Activated naive CD4-positive, alpha-beta T cell treated with anti-CD3 and anti-CD28 coated beads, Interleukin-2, amount 10 ng/mL, durations not matched to agents 7 days and 5 days (primary cell): Measurements from ENCODE around the gene NOC4L.
A peak's percentile ranks its signal among the peaks of the same experiment; 100 is the strongest.

ENCODE experiments used
- CTCF ChIA-PET: fragments of 350-600 bp; sonication (Branson Sonifier 250); formaldehyde crosslinking; loops from one replicate; lab custom pipeline; 2021; ENCODE audit warnings: antibody characterized with exemption; lab: Charles Lee
- DNase-seq: peaks from one replicate; pipeline ENCODE4 v3.0.0-alpha.2; 2020
- H3K27ac Mint-ChIP-seq: one replicate; pipeline ENCODE4 v1.8.0; 2021; ENCODE audit warnings: mild to moderate bottlenecking, moderate library complexity, mixed read lengths
- H3K27me3 Mint-ChIP-seq: one replicate; pipeline ENCODE4 v1.8.0; 2021; ENCODE audit warnings: mild to moderate bottlenecking, mixed read lengths
- H3K36me3 Mint-ChIP-seq: one replicate; pipeline ENCODE4 v1.8.0; 2021; ENCODE audit warnings: mixed read lengths
- H3K4me1 Mint-ChIP-seq: one replicate; pipeline ENCODE4 v1.8.0; 2021; ENCODE audit warnings: mixed read lengths
- H3K4me3 Mint-ChIP-seq: one replicate; pipeline ENCODE4 v1.8.0; 2021; ENCODE audit warnings: mild to moderate bottlenecking, moderate library complexity, mixed read lengths
- H3K9me3 Mint-ChIP-seq: one replicate; pipeline ENCODE4 v1.8.0; 2021; ENCODE audit warnings: mixed read lengths

The NOC4L gene

DNA sequence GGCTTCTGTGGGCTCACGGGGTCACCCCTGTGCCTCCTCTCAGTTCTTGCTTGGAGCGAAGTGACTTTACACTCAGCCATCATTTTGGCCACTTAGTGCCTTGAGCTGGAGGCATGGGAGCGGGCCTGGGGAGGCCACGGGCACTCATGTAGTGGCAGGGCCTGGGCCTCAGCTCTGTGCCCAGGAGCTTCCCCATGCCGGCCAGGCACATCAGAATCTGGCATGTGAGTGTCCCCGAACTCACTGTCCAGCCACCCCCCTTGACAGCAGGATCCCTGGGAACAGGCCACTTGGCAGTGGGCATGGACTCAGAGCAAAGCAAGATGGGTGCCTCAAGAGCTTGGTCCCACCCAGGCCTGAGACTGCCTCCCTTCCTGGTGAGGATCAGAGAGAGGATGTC, 29.6 kb upstream of the NOC4L start:
- Mint-ChIP-seq H3K9me3 (no peaks in the 10 kb centered on the region), H3K4me3 (no peak overlapping the region), H3K27ac (no peak overlapping the region), H3K36me3 (peaks cover 25% of the 10 kb centered on the region), H3K27me3 (no peaks in the 10 kb centered on the region), H3K4me1 (no peaks in the 10 kb centered on the region)
- CTCF ChIA-PET, result interaction anchor here (1.2 kb wide), 1 partner anchor 28 kb away, joined by 3 read pairs; no protein-coding TSS in a partner anchor
- DNase-seq, result no peak

DNA sequence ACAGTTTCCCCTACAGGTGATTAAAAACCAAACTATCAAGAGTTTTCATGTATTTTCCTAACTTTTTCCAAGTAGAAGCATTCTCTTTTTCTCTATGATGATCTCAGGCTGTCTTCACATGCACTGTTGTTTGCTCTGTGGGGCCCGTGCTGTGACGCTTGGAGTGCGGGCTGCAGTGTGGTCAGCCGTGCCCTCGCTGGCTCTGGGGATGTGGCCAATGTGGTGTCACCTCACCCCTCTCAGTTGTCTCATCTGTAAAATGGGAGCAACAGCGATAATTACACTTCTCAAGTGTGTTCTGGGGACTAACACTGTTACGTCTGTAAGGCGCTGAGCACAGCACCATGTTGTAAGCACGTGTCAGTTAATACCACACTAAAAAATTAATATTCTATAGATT, 28.8 kb upstream of the NOC4L start:
- H3K27ac Mint-ChIP-seq, result peak overlapping the region; percentile 42
- no peak for DNase-seq
- H3K27me3 Mint-ChIP-seq, result no peaks in the 10 kb centered on the region
- no peaks in the 10 kb centered on the region for H3K9me3 Mint-ChIP-seq
- CTCF ChIA-PET, result no interaction called here
- H3K36me3 Mint-ChIP-seq, result peaks cover 22% of the 10 kb centered on the region
- no peak overlapping the region for H3K4me3 Mint-ChIP-seq
- no peaks in the 10 kb centered on the region for H3K4me1 Mint-ChIP-seq

DNA sequence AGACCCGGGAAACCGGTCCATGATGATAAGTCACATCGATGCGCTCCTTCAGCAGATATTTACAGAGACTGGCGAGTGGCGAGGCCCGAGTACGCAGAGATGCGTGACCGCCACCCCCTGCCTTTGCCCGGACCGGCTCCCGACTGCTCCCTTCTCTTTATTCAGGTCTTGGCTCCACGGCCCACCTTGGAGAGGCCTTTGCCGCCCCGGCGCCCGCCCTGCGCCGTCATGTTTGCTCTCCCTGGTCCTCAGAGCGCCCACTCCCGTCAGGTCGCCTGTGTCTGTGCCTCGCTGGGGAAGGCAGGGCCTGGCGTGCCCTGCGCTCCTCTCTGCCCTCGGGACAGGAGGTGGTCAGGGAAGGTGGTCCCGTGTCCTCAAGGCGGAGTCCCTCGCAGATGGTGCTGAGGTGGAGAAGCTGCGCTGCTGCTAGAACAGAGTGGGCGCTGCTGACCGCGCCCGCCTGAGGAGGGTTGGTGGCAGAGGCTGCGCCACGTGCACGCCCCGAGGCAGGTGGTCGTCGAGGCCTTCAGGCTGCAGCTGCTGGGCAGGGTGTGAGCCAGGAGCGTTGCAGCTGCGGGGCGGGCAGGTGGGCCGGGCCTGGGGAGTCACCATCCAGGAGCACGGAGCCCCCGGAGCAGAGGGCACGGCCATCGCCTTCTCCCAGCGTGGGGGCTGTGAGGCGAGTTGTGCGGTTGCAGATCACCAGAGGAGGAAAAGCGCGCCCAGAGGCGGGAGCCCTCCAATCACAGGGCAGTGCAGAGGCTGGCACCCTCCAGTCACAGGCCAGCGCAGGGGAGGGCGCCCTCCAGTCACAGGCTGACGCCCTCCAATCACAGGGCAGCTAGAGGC, 27.3 kb upstream of the NOC4L start:
- Mint-ChIP-seq H3K36me3 (peaks cover 15% of the 10 kb centered on the region), H3K4me3 (no peak overlapping the region), H3K4me1 (no peaks in the 10 kb centered on the region), H3K27ac (no peak overlapping the region), H3K9me3 (no peaks in the 10 kb centered on the region), H3K27me3 (no peaks in the 10 kb centered on the region)
- CTCF ChIA-PET, result no interaction called here
- no peak for DNase-seq

DNA sequence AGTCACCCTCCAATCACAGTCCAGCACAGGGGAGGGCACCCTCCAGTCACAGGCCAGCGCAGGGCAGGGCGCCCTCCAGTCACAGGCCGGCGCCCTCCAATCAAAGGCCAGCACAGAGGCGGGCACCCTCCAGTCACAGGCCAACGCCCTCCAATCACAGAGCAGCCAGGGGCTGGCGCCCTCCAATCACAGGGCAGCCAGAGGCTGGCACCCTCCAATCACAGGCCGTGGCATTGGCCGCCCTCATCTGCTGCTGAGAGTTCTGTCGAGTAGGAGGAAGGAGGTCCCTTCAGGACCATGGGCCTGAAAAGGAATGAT, 26.7 kb upstream of the NOC4L start:
- no peaks in the 10 kb centered on the region for H3K4me1 Mint-ChIP-seq
- CTCF ChIA-PET, result no interaction called here

DNA sequence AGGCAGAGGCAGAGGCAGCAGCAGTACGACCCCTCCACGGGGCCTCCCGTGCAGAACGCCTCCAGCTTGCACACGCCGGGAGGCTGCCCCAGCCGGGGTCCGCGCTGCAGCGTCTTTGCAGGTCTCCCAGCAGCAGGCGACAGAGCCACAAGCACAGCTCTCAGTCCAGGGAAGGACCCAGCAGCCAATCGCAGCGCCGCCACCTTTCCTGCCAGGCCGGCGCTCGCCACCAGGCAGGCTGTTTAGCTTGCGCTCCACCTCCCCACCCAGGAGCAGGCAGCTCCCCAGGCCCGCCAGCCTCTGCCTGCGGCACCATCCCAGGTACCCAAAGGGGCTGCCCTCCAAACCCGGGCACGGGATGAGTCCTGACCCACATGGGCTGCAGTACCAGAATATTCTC, 25.4 kb upstream of the NOC4L start:
- no peak overlapping the region for H3K27ac Mint-ChIP-seq
- no peak overlapping the region for H3K4me3 Mint-ChIP-seq
- CTCF ChIA-PET, result no interaction called here
- no peak for DNase-seq
- H3K9me3 Mint-ChIP-seq, result no peaks in the 10 kb centered on the region
- H3K4me1 Mint-ChIP-seq, result no peaks in the 10 kb centered on the region
- H3K36me3 Mint-ChIP-seq, result peaks cover 18% of the 10 kb centered on the region
- H3K27me3 Mint-ChIP-seq, result no peaks in the 10 kb centered on the region

More for the DNA sequence above, 26.7 kb upstream of the NOC4L start:
- Mint-ChIP-seq H3K4me3 (no peak overlapping the region), H3K27me3 (no peaks in the 10 kb centered on the region), H3K36me3 (peaks cover 15% of the 10 kb centered on the region), H3K9me3 (no peaks in the 10 kb centered on the region), H3K27ac (no peak overlapping the region)
- no peak for DNase-seq

DNA sequence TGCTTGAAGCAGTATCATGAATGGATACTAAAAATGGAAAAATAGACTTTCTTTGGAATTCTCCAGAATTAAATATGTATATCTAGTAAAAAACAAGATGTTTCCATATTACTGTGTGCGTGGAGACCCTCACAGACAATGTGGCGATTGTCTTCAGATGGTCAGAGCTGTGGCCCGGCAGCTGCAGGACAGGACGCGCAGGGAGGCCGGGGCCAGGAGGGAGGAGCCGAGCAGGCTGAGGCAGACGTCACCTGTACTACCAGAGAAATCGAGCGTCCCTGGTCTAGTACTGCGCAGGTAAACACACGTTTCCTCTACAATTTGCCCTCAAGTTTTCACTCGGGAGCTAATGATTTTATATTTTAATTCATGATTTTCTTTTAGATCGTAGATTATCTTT, 23.0 kb upstream of the NOC4L start:
- Mint-ChIP-seq H3K4me3 (no peak overlapping the region), H3K36me3 (peaks cover 23% of the 10 kb centered on the region), H3K27me3 (no peaks in the 10 kb centered on the region), H3K27ac (no peak overlapping the region), H3K4me1 (no peaks in the 10 kb centered on the region), H3K9me3 (no peaks in the 10 kb centered on the region)
- no peak for DNase-seq
- CTCF ChIA-PET, result no interaction called here

GRCh38 chr12:132123970-132124765, 20.1 kb upstream of the NOC4L start:
- no peaks in the 10 kb centered on the region for H3K4me1 Mint-ChIP-seq
- peaks cover 45% of the 10 kb centered on the region for H3K36me3 Mint-ChIP-seq

GRCh38 chr12:132124766-132125425, 19.4 kb upstream of the NOC4L start:
- Mint-ChIP-seq H3K27ac (peak overlapping the region; percentile 11), H3K36me3 (peaks cover 48% of the 10 kb centered on the region), H3K27me3 (no peaks in the 10 kb centered on the region), H3K4me1 (no peaks in the 10 kb centered on the region), H3K9me3 (peaks cover 10% of the 10 kb centered on the region), H3K4me3 (no peak overlapping the region)
- CTCF ChIA-PET, result no interaction called here
- no peak for DNase-seq

More at GRCh38 chr12:132123970-132124765, 20.1 kb upstream of the NOC4L start:
- Mint-ChIP-seq H3K27me3 (no peaks in the 10 kb centered on the region), H3K4me3 (no peak overlapping the region), H3K27ac (peak overlapping the region; percentile 11), H3K9me3 (peaks cover 10% of the 10 kb centered on the region)
- CTCF ChIA-PET, result no interaction called here
- DNase-seq, result no peak

GRCh38 chr12:132125736-132126135, 18.5 kb upstream of the NOC4L start:
- Mint-ChIP-seq H3K36me3 (peaks cover 46% of the 10 kb centered on the region), H3K27me3 (no peaks in the 10 kb centered on the region), H3K27ac (no peak overlapping the region), H3K4me1 (no peaks in the 10 kb centered on the region), H3K4me3 (no peak overlapping the region), H3K9me3 (peaks cover 10% of the 10 kb centered on the region)
- CTCF ChIA-PET, result no interaction called here
- no peak for DNase-seq

- H3K4me3 Mint-ChIP-seq, result no peak overlapping the region
- H3K27ac Mint-ChIP-seq, result no peak overlapping the region
- CTCF ChIA-PET, result no interaction called here
- no peaks in the 10 kb centered on the region for H3K27me3 Mint-ChIP-seq
- H3K36me3 Mint-ChIP-seq, result peaks cover 47% of the 10 kb centered on the region
- H3K9me3 Mint-ChIP-seq, result peaks cover 10% of the 10 kb centered on the region
- no peaks in the 10 kb centered on the region for H3K4me1 Mint-ChIP-seq
- no peak for DNase-seq
Observed at GRCh38 chr12:132127041-132127440, 17.2 kb upstream of the NOC4L start.

DNA sequence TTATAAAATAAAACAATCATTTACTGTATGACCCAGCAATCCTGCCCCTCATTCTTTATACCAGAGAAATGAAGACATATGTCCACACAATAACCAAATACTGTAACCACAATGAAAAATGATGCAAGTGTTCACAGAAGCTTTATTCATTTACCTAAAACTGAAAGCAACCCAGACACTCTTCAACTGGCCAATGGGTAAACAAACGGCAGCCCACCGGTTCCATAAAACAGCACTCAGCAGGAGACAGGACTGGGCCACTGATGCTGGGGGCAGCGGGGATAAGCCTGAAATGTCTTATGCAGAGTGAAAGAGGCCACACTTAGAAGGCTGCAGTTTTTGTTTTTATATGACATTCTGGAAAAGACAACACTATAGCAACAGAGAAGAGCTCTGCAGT, 15.2 kb upstream of the NOC4L start:
- Mint-ChIP-seq H3K9me3 (peaks cover 10% of the 10 kb centered on the region), H3K36me3 (peaks cover 44% of the 10 kb centered on the region), H3K27ac (no peak overlapping the region), H3K4me1 (no peaks in the 10 kb centered on the region), H3K27me3 (no peaks in the 10 kb centered on the region), H3K4me3 (no peak overlapping the region)
- DNase-seq, result no peak
- CTCF ChIA-PET, result no interaction called here

GRCh38 chr12:132130690-132131089, 13.6 kb upstream of the NOC4L start:
- H3K27me3 Mint-ChIP-seq, result no peaks in the 10 kb centered on the region
- H3K9me3 Mint-ChIP-seq, result peaks cover 10% of the 10 kb centered on the region
- no peak for DNase-seq
- CTCF ChIA-PET, result no interaction called here
- H3K27ac Mint-ChIP-seq, result no peak overlapping the region
- no peaks in the 10 kb centered on the region for H3K4me1 Mint-ChIP-seq
- no peak overlapping the region for H3K4me3 Mint-ChIP-seq
- H3K36me3 Mint-ChIP-seq, result peaks cover 33% of the 10 kb centered on the region

DNA sequence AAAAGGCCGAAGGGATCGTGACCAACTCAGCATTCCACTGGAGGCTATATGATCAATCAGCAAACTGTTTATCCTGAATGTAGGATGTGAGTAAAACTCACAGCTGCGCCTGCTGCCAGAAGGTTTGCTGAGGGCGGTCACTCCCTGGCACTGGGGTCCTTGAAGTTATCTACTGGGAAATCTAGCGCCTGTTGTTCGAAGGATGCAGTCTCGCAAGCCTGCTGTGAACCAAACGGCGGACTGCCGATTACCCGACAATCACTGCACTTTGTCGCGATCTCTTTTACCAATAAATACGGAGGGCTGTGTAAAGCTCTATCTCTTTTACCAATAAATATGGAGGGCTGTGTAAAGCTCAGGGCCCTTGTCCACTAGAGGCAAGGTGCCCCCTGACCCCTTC, 13.0 kb upstream of the NOC4L start:
- Mint-ChIP-seq H3K4me1 (no peaks in the 10 kb centered on the region), H3K9me3 (peaks cover 10% of the 10 kb centered on the region), H3K36me3 (peaks cover 29% of the 10 kb centered on the region), H3K27me3 (no peaks in the 10 kb centered on the region), H3K27ac (no peak overlapping the region), H3K4me3 (no peak overlapping the region)
- CTCF ChIA-PET, result no interaction called here
- DNase-seq, result no peak

DNA sequence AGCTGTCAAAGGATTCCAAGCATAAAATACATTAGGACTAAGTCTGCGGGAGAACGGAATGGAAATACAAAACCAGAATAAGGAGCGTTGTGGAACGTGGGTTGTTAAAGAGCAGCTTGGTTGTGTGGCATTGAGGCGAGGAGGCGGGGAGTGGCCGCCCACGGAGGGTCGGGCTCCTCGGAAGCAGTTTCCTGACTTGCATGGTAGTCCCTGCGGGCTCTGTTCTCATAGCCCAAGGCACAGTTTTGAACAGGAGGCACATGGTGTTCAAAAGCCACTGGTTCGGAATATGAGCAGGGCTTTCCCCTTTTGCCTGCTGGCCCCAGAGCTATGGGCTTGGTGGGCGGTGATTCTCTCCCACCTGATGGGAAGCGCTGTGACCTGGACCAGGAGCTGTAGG, 12.3 kb upstream of the NOC4L start:
- Mint-ChIP-seq H3K9me3 (peaks cover 12% of the 10 kb centered on the region), H3K27ac (no peak overlapping the region), H3K27me3 (no peaks in the 10 kb centered on the region), H3K4me3 (no peak overlapping the region), H3K36me3 (peaks cover 29% of the 10 kb centered on the region), H3K4me1 (no peaks in the 10 kb centered on the region)
- DNase-seq, result no peak
- CTCF ChIA-PET, result no interaction called here
